HepG2 (cell line): ENCODE results near the gene GGA1. TPM values are rescaled to one million over a fixed set of nuclear protein-coding genes. Genes with fewer than 3 reads are reported as not detected.

ENCODE experiments used
- ATAC-seq: fragments of 200-7000 bp; cut with Tn5 transposase; 3 replicates; pipeline ENCODE4 v1.9.1; 2020; ENCODE audit warnings: mild to moderate bottlenecking, moderate library complexity
- BruUV-seq: library from RNA; stranded (reverse); fragments of 400-500 nt; replicated peaks from 2 replicates; lab custom pipeline; 2021; lab: Mats Ljungman, UMichigan
- CTCF ChIA-PET: fragments of 300-600 bp; formaldehyde crosslinking; extraction: SDS; loops from one replicate; lab custom pipeline; 2021; ENCODE audit warnings: low total read pairs, inconsistent platforms, low intra/inter-chr PET ratio; lab: Yijun Ruan, JAX
- POLR2A ChIA-PET: fragments of 350-600 bp; sonication (Branson Sonifier 250); formaldehyde crosslinking; loops from one replicate; lab custom pipeline; 2020; ENCODE audit warnings: antibody characterized with exemption, inconsistent platforms; lab: Yijun Ruan, JAX
- DNase-seq: peaks from one replicate; pipeline ENCODE4 v3.0.0-alpha.2; 2015; ENCODE audit warnings: low spot score
- FAIRE-seq: peaks from 3 replicates; lab custom pipeline; 2011; peaks lifted over from hg19 to GRCh38; lab: Jason Lieb, UNC
- H2AFZ ChIP-seq: one replicate; pipeline ENCODE4 v1.6.1; 2011; ENCODE audit warnings: low read length, inconsistent platforms
- H3K27ac ChIP-seq: fragments of 300-600 bp; 3 replicates; pipeline ENCODE4 v1.8.0; 2011; ENCODE audit warnings: mixed run types, mild to moderate bottlenecking, mixed read lengths, low read length, inconsistent platforms; ENCODE audit not compliant: insufficient read depth; ENCODE audit errors: extremely low read length
- H3K27me3 ChIP-seq, 2 experiments: fragments of 200-600 bp in 1 of 2; 2 replicates in 1 of 2; 3 replicates in 1 of 2; pipeline versions ENCODE4 v1.6.0 to v1.8.0; 2011; ENCODE audit warnings: low read length in 2 of 2, mild to moderate bottlenecking in 2 of 2, moderate library complexity in 2 of 2, inconsistent platforms in 1 of 2; ENCODE audit not compliant: insufficient read depth in 2 of 2, control insufficient read depth in 1 of 2
- H3K36me3 ChIP-seq, 2 experiments: fragments of 200-600 bp in 1 of 2; replicated peaks in 1 of 2; 2 replicates in 1 of 2; 3 replicates in 1 of 2; pipeline versions ENCODE4 v1.5.1 to v1.8.0; 2011; ENCODE audit warnings: low read length in 2 of 2, inconsistent platforms in 1 of 2; ENCODE audit not compliant: insufficient read depth in 2 of 2, control insufficient read depth in 1 of 2
- H3K4me1 ChIP-seq: 2 replicates; pipeline ENCODE4 v1.5.1; 2012; ENCODE audit warnings: low read length, inconsistent platforms; ENCODE audit not compliant: insufficient read depth
- H3K4me2 ChIP-seq: 2 replicates; pipeline ENCODE4 v1.6.0; 2011; ENCODE audit warnings: low read depth, low read length, inconsistent platforms
- H3K4me3 ChIP-seq, 3 experiments: fragments of 200-600 bp in 1 of 3; sonication (generic), shearing (Covaris generic) in 1 of 3; replicated peaks in 1 of 3; 2 replicates each; pipeline ENCODE4 v1.5.1; 2011 to 2016; ENCODE audit warnings: low read length in 3 of 3, inconsistent platforms in 2 of 3, low read depth in 2 of 3, mild to moderate bottlenecking in 2 of 3, control low read depth in 1 of 3, mixed read lengths in 1 of 3; ENCODE audit not compliant: insufficient read depth in 1 of 3
- H3K79me2 ChIP-seq: one replicate; pipeline ENCODE4 v1.6.1; 2011; ENCODE audit warnings: low read length, inconsistent platforms; ENCODE audit not compliant: insufficient read depth
- H3K9ac ChIP-seq: 2 replicates; pipeline ENCODE4 v1.6.0; 2011; ENCODE audit warnings: mild to moderate bottlenecking, low read depth, low read length, inconsistent platforms; ENCODE audit not compliant: insufficient read depth
- H3K9me3 ChIP-seq: 2 replicates; pipeline ENCODE4 v1.5.1; 2012; ENCODE audit warnings: mild to moderate bottlenecking, low read length
- H4K20me1 ChIP-seq: 2 replicates; pipeline ENCODE4 v1.6.0; 2011; ENCODE audit warnings: inconsistent platforms, mild to moderate bottlenecking, low read length, moderate library complexity; ENCODE audit not compliant: insufficient read depth
- CREB1 ChIP-seq, 2 experiments: fragments of 450-650 bp in 1 of 2; IDR thresholded peaks; 2 replicates each; pipeline ENCODE4 v1.6.1; 2016 to 2017; ENCODE audit warnings: control low read depth in 1 of 2, mild to moderate bottlenecking in 1 of 2, missing compliant biosample characterization in 1 of 2, missing genetic modification characterization in 1 of 2
- EED ChIP-seq: sonication (generic); formaldehyde crosslinking; IDR thresholded peaks from 2 replicates; pipeline ENCODE4 v1.5.0; 2020; ENCODE audit warnings: mild to moderate bottlenecking, missing genetic modification reagents
- ISX ChIP-seq: sonication (generic); formaldehyde crosslinking; conservative IDR thresholded peaks from 2 replicates; pipeline ENCODE4 v1.5.0; 2020; ENCODE audit warnings: missing genetic modification reagents
- SP1 ChIP-seq, 2 experiments: fragments of 450-650 bp in 1 of 2; sonication (generic) in 1 of 2; formaldehyde crosslinking in 1 of 2; IDR thresholded peaks; 2 replicates each; pipeline versions ENCODE4 v1.4.0 to v1.6.1; 2016 to 2020; ENCODE audit warnings: missing genetic modification reagents in 1 of 2
- ZMYM4 ChIP-seq: sonication (generic); formaldehyde crosslinking; IDR thresholded peaks from 2 replicates; pipeline ENCODE4 v1.8.1; 2023; ENCODE audit warnings: mild to moderate bottlenecking, missing genetic modification reagents
- ZNF124 ChIP-seq: sonication (generic); formaldehyde crosslinking; IDR thresholded peaks from 2 replicates; pipeline ENCODE4 v1.4.0; 2020; ENCODE audit warnings: missing genetic modification reagents
- ZNF253 ChIP-seq: sonication (generic); formaldehyde crosslinking; IDR thresholded peaks from 2 replicates; pipeline ENCODE4 v1.8.0; 2022; ENCODE audit warnings: mild to moderate bottlenecking, missing genetic modification reagents, borderline replicate concordance
- ZNF44 ChIP-seq: sonication (generic); formaldehyde crosslinking; IDR thresholded peaks from 2 replicates; pipeline ENCODE4 v1.5.1; 2020; ENCODE audit warnings: mild to moderate bottlenecking, missing genetic modification reagents
- WGBS: methylation state at CpG from one replicate; pipeline ENCODE4 v1.1.6; 2017; ENCODE audit warnings: low lambda C conversion rate; 5-methylcytosine and 5-hydroxymethylcytosine counted together
- in situ Hi-C: cut with HindIII; loops from 2 replicates; pipeline ENCODE4 v1.10.0; 2017; ENCODE audit warnings: low pct_unique_long_range_greater_than_20kb; ENCODE audit not compliant: extremely low pct_ligation_motif_present
- intact Hi-C: fragments of 100-400 bp; cut with micrococcal nuclease; formaldehyde crosslinking; loops from one replicate; pipeline ENCODE4 v1.10.0; 2022; ENCODE audit not compliant: unreplicated experiment
- polyA plus RNA-seq, 8 experiments: library from polyadenylated mRNA; depleted of rRNA in 3 of 8; stranded (reverse) in 7 of 8; unstranded in 1 of 8; fragments of >200 nt; fragmentation: Illumina TruSeq in 4 of 8; extraction: Trizol in 4 of 8; gene quantifications; 2 replicates each; pipeline versions ENCODE4 v1.2.1 to v1.2.3, GENCODE V29; 2011 to 2016; ENCODE audit warnings: low read depth in 4 of 8, missing spikeins in 1 of 8, mixed read lengths in 1 of 8; ENCODE audit not compliant: insufficient read depth in 1 of 8
- total RNA-seq, 5 experiments: library from RNA; depleted of rRNA; stranded (reverse); fragments of >200 nt; fragmentation: Illumina TruSeq; extraction: Trizol; gene quantifications; 2 replicates each; pipeline ENCODE4 v1.2.3, GENCODE V29; 2016; ENCODE audit warnings: low read depth in 1 of 5
- TF ChIP-seq, protein P1 (sequence below): sonication (generic); formaldehyde crosslinking; IDR thresholded peaks from 2 replicates; pipeline ENCODE4 v1.4.0; 2020; ENCODE audit warnings: mild to moderate bottlenecking, missing genetic modification reagents, borderline replicate concordance
- TF ChIP-seq, protein P2 (sequence below): sonication (generic); formaldehyde crosslinking; IDR thresholded peaks from 2 replicates; pipeline ENCODE4 v1.5.0; 2020; ENCODE audit warnings: mild to moderate bottlenecking, missing genetic modification reagents
- TF ChIP-seq, protein P3 (sequence below): sonication (generic); formaldehyde crosslinking; IDR thresholded peaks from 2 replicates; pipeline ENCODE4 v1.5.1; 2020; ENCODE audit warnings: missing genetic modification reagents, mild to moderate bottlenecking, borderline replicate concordance
- TF ChIP-seq, protein P4 (sequence below): sonication (generic); formaldehyde crosslinking; IDR thresholded peaks from 2 replicates; pipeline ENCODE4 v1.4.0; 2020; ENCODE audit warnings: missing genetic modification reagents

Gene GGA1
- total and polyA plus RNA-seq, 2 of the 13 experiments (the other 11 are each of a cell fraction or from before 2014, with no cell fraction given), result 29.1 to 87.2 TPM

DNA sequence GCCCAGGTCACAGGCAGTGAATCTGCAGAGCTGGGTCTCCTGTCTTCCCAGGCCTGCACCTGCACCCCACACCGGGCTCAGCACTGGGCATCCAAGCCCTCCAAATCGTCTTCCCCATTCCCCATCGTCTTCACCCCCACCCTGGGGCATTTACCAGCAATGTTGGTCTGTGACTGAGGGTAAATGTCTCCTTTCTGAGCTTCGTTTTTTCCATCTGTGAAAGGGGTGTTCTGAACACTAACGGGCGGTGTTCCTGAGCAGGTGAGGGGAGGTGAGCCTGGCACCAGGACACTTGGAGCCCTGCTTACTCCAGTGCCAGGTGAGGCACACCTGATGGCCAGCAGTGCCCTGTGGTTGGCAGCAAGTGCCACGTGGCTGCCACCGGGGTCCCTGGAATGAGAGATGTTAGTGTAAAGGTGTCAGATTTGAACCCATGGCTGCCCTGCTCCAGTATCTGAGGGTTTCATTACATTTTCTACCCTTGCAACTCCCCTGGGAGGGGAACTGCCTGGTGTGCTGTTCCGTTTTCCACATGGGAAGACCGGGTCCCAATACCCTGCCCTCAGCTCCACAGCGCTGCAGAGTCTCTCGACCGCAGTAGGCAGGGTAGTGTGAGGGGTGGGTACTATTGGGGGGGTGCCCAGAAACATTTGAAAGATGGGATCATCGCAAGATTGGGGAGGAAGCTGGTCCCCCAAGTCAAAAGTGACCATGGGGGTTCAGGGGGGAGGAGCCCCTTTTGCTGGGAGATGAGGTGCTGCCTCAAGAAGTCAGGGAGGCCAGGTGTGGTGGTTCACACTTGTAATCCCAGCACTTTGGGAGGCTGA lies 46.4 kb upstream of the GGA1 start (continued):
- no peak for TF ChIP-seq ZNF124 (CRISPR knock-in tag)
- no peak for TF ChIP-seq ISX (CRISPR knock-in tag)
- TF ChIP-seq, protein P1, sequence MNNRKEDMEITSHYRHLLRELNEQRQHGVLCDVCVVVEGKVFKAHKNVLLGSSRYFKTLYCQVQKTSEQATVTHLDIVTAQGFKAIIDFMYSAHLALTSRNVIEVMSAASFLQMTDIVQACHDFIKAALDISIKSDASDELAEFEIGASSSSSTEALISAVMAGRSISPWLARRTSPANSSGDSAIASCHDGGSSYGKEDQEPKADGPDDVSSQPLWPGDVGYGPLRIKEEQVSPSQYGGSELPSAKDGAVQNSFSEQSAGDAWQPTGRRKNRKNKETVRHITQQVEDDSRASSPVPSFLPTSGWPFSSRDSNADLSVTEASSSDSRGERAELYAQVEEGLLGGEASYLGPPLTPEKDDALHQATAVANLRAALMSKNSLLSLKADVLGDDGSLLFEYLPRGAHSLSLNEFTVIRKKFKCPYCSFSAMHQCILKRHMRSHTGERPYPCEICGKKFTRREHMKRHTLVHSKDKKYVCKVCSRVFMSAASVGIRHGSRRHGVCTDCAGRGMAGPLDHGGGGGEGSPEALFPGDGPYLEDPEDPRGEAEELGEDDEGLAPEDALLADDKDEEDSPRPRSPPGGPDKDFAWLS (CRISPR knock-in tag), result no peak

DNA sequence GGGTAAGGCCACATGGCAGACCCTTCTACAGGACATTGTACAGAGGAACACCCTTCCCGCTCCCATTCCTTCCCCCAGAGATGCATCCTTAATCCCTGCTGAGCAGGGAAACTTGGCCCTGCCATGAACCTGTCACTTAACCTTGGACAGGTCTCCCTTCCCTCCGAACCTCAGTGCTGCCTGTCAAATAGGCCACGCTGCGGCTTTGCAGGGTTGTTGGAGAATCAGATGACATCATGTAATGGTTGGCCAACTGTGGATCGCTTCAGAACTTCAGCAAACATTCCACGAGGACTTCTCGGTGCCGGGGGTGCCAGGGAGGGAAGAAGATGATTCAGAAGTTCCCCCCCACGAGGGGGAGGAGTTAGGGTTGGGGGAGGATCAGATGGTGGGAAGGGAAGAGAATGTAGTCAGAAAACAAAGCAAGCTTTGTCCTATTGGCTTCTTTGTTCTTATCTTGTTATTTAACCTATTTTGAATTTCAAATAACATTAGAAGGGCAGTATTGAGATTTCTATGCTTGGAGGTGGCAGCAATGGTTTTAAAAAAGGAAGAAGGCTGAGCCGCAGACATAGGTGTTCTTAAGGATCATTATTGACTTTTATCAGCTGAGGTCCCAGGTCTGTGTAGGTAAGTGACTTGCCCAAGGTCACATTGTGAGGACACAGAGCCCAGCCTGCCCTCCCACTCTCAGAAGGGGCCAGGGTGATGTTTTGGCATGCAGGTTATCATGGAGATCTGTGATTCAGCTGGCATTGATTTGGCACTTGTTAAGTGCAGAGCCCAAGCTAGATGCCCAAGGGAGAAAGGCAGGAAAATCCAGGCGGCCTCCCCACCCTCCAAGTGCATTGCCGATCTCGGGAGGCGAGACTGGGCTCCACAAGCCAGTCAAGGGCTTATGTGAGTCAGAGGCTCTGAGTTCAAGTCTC lies 45.2 kb upstream of the GGA1 start:
- peak overlapping the region; percentile 0 to 98 (median 29); a peak in 4 of 6 replicates for H3K4me3 ChIP-seq
- peak overlapping the region; percentile 96 for H3K4me2 ChIP-seq
- TF ChIP-seq, protein P2, sequence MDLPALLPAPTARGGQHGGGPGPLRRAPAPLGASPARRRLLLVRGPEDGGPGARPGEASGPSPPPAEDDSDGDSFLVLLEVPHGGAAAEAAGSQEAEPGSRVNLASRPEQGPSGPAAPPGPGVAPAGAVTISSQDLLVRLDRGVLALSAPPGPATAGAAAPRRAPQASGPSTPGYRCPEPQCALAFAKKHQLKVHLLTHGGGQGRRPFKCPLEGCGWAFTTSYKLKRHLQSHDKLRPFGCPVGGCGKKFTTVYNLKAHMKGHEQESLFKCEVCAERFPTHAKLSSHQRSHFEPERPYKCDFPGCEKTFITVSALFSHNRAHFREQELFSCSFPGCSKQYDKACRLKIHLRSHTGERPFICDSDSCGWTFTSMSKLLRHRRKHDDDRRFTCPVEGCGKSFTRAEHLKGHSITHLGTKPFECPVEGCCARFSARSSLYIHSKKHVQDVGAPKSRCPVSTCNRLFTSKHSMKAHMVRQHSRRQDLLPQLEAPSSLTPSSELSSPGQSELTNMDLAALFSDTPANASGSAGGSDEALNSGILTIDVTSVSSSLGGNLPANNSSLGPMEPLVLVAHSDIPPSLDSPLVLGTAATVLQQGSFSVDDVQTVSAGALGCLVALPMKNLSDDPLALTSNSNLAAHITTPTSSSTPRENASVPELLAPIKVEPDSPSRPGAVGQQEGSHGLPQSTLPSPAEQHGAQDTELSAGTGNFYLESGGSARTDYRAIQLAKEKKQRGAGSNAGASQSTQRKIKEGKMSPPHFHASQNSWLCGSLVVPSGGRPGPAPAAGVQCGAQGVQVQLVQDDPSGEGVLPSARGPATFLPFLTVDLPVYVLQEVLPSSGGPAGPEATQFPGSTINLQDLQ, result no peak
- TF ChIP-seq, protein P3, sequence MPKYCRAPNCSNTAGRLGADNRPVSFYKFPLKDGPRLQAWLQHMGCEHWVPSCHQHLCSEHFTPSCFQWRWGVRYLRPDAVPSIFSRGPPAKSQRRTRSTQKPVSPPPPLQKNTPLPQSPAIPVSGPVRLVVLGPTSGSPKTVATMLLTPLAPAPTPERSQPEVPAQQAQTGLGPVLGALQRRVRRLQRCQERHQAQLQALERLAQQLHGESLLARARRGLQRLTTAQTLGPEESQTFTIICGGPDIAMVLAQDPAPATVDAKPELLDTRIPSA (CRISPR knock-in tag), result no peak
- TF ChIP-seq EED, result no peak
- TF ChIP-seq ZMYM4 (CRISPR knock-in tag), result no peak
- TF ChIP-seq ZNF253 (CRISPR knock-in tag), result no peak
- no peak for TF ChIP-seq SP1 (IDR thresholded peaks at IDR 0.05)
- TF ChIP-seq SP1 (CRISPR knock-in tag; IDR thresholded peaks at IDR 0.05), result 0 out of 2 replicates have a peak, but pooled peaks have one; percentile 30
- no peak for TF ChIP-seq CREB1 (IDR thresholded peaks at IDR 0.05)
- peak; percentile 86 for TF ChIP-seq CREB1 (CRISPR knock-in tag; IDR thresholded peaks at IDR 0.05)
- TF ChIP-seq, protein P4, sequence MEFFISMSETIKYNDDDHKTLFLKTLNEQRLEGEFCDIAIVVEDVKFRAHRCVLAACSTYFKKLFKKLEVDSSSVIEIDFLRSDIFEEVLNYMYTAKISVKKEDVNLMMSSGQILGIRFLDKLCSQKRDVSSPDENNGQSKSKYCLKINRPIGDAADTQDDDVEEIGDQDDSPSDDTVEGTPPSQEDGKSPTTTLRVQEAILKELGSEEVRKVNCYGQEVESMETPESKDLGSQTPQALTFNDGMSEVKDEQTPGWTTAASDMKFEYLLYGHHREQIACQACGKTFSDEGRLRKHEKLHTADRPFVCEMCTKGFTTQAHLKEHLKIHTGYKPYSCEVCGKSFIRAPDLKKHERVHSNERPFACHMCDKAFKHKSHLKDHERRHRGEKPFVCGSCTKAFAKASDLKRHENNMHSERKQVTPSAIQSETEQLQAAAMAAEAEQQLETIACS, result no peak
- TF ChIP-seq ZNF44, result no peak

More for the DNA sequence above, 45.2 kb upstream of the GGA1 start:
- DNase-seq, result peak; percentile 97
- H3K4me1 ChIP-seq, result peaks cover 81% of the 10 kb centered on the region
- ATAC-seq, result peak; percentile 21
- no peaks in the 10 kb centered on the region for H3K9me3 ChIP-seq
- no TSS peak for BruUV-seq
- 7% methylated on average over 10 of the region's 14 CpGs for WGBS
- peaks cover 12 to 34% of the 10 kb centered on the region in 2 experiments for H3K36me3 ChIP-seq
- peak; percentile 87 for FAIRE-seq
- peaks cover 60% of the 10 kb centered on the region for H3K79me2 ChIP-seq
- in situ Hi-C loops (no loop called here), intact Hi-C loops (loop anchor here (1.0 kb wide), 1 partner anchor 18 kb away; no protein-coding TSS in a partner anchor)
- ChIA-PET POLR2A (interaction anchor here (0.8 to 17.5 kb wide), 15 partner anchors 8 to 95 kb away, joined by 3 to 976 read pairs (median 5); partner anchors contain the start of genes GGA1, LGALS2 and PDXP), CTCF (interaction anchor here (2.4 to 4.1 kb wide), 2 partner anchors 18 to 24 kb away, joined by 11 to 39 read pairs; no protein-coding TSS in a partner anchor)
- H3K27ac ChIP-seq, result peak overlapping the region; percentile 91
- H3K9ac ChIP-seq, result peak overlapping the region; percentile 99
- H3K27me3 ChIP-seq, result no peaks in the 10 kb centered on the region; a peak in 1 of 5 replicates
- H2AFZ ChIP-seq, result no peak overlapping the region
- peaks cover 42% of the 10 kb centered on the region for H4K20me1 ChIP-seq
